Ovary (tissue), 3 donors: ENCODE measurements around the gene ZNF76.

ENCODE experiments used
- CTCF ChIP-seq, 3 donors: fragments of 450-650 bp in 2 of 3; fragments of 200-600 bp in 1 of 3; IDR thresholded peaks; one replicate each; pipeline versions ENCODE4 v1.5.1 to v1.8.0; 2016 to 2022; ENCODE audit warnings: antibody characterized with exemption in 3 of 3, mild to moderate bottlenecking in 1 of 3
- POLR2A ChIP-seq: fragments of 450-650 bp; IDR thresholded peaks from one replicate; pipeline ENCODE4 v1.6.1; 2017; ENCODE audit warnings: antibody characterized with exemption, mild to moderate bottlenecking, moderate library complexity
- donor health status: DM: no; HTN: no; CAD: no.

- no peak for TF ChIP-seq CTCF (IDR thresholded peaks at IDR 0.05)
- TF ChIP-seq POLR2A = no peak
These were observed 16.6 kb upstream of the ZNF76 start for GRCh38 chr6:35242906-35243305.
